SK-MEL-5 (cell line): Measurements from ENCODE around the gene UBC. TPM values are rescaled to one million over a fixed set of nuclear protein-coding genes. Genes with fewer than 3 reads are reported as not detected.

Source experiments
- DNase-seq: peaks from one replicate; pipeline ENCODE4 v3.0.0-alpha.2; 2016; ENCODE audit warnings: low read depth, low spot score
- in situ Hi-C: cut with HindIII; loops from 2 replicates; pipeline ENCODE4 v1.10.0; 2016; ENCODE audit warnings: low sequenced_read_pairs, high pct_unique_total_duplicates, low pct_unique_long_range_greater_than_20kb
- small RNA-seq, 2 experiments: library from RNA; depleted of rRNA; stranded (forward); fragments of <200 nt; gene quantifications; one replicate each; pipeline ENCODE3, GENCODE V24; 2014
- total RNA-seq: library from RNA; depleted of rRNA; stranded (reverse); fragments of >200 nt; shearing (Covaris generic); gene quantifications from 2 replicates; pipeline ENCODE4 v1.2.3, GENCODE V29; 2014; rRNA removed

Gene UBC
- total RNA-seq, 1 experiment from 2014 or later = 2,016 TPM

DNA sequence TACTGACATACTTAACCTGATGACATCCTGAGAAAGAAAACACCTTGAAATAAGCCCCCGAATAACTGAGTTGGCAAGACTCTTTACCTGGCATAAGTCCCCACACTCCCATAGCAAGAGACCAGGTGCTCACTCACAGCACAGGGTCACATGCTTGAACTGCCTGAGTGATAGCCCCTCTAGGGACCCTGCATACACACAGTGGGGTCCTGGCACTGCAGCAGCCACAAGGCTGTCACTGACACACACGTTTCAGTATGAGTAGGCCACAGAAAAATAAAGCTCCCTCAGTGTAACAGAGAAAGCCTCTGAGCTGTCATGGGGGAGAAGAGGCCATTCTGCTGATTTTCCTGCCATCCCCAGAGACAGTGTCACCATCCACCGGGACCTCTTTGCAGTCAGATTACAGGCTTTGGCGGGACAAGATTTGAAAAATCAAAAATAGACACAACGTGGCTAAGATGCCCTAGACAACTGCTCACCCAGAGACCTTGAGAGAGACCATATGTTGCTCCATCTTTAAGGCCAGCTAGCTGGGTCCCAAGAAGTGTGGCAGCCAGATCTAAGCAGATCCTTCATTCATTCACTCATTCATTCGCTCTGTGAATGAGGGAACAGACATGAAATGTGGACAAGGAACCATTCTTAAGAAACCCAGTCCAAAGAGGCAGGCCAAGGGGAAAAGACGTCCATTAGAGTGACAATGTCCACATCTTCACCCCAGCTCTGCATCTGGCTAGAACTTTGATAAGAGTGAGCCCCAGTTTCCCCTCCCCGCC is 52.4 kb downstream of the UBC start:
- in situ Hi-C loops = no loop called here
- no peak for DNase-seq

Small RNA genes lying within 50 kb of the gene (small RNA-seq; reads per million reads assigned to genes)
- gene MIR5188 = 0 reads per million in 2 experiments
- gene RNU6-927P = 0 reads per million in 2 experiments

Other genes with a start within 250 kb of the UBC start
- 184 and 193 TPM in 2 replicates for gene SCARB1, start 50.8 kb downstream of the UBC start, total RNA-seq
- gene DHX37, start 74.5 kb upstream of the UBC start, total RNA-seq = 38.2 and 48.2 TPM in 2 replicates
- 12.0 and 12.2 TPM in 2 replicates for gene BRI3BP, start 79.0 kb upstream of the UBC start, total RNA-seq
- gene AACS, start 150.8 kb upstream of the UBC start, total RNA-seq = 13.0 and 13.8 TPM in 2 replicates